Stimulated activated CD8-positive, alpha-beta memory T cell treated with anti-CD3 and anti-CD28 coated beads, Interleukin-4, amount 100 ng/mL, for 24 hours (primary cell): ENCODE measurements around the gene SDC3.

ENCODE experiments used
- DNase-seq: peaks from one replicate; pipeline ENCODE4 v3.0.0-alpha.2; 2020; ENCODE audit warnings: low read depth

Gene SDC3

DNA sequence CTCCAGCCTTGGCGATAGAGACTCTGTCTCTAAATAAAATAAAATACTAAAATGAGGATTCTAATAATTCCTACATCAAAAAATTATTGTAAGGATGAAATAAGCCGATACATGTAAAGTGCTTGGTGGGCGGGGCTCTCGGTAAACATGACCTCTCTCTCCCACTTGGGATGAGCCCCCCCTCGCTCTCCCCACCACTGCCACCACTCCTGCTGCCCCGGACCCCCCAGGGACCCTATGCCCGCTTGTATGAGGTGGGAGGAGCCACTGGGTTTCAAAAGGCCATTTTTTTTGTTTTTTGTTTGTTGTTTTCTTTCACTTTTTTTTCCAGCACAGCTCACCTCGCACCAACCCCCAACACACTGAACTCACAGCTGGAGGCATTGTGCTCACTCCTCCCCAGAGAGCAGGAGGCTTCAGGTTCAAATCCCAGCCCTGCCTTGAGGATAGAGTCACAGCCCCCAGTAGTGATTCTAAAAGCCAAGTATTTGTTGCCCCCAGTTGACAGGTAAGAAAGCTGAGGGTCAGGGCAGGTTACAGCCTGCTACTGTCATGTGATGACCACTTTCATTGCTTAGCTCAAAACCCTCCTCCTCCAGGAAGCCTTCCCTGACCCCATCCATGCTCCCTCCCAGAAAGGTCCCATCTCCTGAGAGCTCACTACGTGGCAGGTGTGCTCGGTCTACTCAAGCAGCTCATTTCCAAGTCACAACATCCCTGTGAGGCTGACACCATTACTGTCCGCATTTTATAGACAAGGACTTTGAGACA, 4.2 kb downstream of the SDC3 start:
- DNase-seq = no peak

- no peak for DNase-seq
Observed at GRCh38 chr1:30903343-30904034, 5.1 kb downstream of the SDC3 start.

GRCh38 chr1:30902593-30903290, 5.8 kb downstream of the SDC3 start:
- no peak for DNase-seq

DNA sequence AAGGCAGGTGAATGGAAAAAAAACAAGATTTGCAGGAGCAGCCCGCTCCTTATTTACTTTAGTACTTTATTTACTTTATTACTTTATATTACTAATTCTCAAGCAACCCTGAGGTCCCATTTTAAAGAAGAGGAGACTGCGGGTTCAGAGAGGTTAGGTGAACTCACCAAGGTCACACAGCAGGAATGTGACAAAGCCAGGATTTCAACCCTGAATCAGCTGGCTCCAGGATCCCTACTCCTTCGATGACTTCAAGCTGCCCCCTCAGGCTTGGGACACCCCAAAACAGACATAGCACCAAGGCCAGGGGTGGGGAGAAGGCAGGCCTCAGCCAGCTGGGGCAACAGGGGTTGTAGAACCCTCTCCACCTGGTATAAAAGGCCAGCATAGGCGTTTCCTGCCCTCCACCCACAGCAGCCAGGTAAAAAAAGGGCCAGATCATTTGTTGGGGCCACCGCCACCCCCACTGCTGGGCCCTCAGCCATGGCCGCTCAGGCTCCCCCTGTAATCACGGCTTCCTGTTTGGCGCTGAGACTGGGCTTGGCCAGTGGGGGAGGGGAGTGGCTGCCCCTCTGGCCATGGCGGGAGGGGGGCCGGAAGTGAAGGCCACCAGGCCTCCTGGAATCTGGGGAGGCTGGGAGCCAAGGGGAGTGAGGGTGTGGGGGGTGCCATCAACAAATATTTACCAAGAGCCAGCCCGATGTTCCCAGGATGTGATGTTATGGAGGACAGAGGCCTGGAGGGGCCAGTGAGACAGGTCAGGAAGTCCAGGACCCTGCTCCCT, 6.6 kb downstream of the SDC3 start:
- no peak for DNase-seq

DNA sequence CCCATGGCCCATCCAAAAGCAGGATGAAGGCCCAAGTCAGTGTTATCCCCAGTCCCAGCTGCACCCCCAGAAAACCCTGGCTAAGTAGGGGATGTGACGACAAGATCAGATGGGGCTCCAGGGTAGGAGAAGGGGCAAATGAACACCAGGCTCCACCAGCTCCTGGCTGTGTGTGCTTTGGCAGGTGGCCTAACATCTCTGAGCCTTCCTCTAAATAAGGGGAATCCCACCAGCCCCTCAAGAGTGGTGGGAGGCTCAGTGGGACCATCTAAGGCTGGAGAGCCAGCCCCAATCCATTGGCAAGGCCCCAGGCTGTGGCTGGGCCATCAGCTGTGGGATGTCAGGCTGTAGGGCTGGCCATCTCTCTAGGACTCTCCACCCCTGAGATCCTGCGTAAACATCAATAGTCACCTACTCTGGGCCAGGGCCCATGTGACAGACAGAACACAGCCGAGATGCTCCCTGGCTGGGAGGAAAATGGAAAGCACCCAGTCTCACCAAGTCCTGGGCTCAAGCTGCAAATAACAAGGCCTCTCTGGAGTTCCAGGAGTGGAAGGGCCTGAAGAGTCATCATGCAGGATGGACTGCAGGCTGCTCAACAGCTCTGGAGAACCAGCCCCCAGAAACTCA, 7.5 kb downstream of the SDC3 start:
- DNase-seq = no peak

DNA sequence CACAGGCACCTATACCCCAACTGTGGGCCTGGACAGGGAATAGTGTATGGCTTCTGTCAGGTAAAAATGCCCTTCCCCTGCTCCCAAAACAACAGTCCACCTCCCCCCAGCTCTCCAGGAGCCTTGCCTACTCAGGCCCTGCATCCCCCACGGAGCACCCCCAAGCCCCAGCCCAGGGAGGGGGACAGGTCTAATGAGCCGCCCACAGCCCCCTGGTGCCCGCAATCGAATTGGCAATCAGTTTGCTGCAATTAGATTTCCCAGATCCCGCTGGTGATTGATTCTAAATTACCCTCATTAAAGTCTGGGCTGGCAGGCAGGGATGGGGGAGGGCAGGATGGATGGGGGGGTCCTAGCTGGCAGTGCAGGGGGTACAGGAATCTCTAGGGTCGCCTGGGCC, 8.1 kb downstream of the SDC3 start:
- DNase-seq = no peak

DNA sequence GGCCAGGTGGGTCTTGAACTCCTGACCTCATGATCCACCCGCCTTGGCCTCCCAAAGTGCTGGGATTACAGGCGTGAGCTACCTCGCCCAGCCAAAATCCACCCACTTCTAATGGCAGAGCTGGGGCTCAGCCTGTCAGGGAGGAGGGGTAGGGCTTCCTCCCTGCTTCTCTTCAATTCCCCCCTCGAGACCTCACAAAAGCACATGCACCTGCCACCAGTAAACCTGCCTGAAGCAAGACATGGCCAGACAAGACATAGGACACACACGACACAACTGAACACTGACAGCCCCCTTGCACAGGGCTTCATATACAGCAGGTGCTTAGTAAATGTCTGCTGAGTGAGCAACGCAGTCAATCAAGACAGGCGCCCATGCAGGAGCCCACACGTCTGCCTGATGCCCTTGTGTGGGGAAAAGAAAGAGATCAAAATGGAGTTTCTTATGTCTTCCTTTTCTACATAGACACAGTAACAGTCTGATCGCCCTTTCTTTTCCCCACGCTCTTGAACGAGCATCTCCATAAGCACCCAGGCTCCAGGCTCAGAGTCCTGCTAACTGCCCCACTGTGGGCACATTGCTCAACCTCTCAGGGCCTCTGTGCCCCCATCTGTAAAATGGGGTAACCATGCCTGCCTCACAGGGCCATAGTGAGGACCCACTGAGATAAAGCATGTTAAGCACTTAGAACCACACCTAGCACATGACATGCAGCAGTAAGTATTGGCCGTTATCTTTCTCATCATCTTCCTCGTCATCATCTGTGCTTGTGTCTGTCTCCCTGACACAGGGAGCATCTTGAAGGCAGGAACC, 8.8 kb downstream of the SDC3 start:
- DNase-seq = no peak

- no peak for DNase-seq
Observed at GRCh38 chr1:30898031-30898815, 10.3 kb downstream of the SDC3 start.

DNA sequence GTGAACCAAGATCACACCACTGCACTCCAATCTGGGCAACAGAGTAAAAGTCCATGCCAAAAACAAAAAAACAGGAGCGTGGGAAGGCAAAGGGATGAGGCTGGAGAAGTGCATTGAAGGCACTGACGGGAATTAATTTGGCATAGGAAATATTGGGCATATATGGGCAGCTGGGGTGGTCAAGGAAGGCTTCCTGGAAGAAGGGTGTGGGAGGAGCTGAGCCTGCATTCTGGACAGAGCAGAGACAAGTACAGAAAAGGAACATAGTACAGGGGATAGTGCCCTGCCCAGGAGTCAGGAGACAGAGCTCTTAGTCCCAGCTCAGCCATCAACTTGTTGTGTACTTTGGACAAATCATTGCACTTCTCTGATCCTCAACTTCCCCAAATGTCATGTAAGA, 11.7 kb downstream of the SDC3 start:
- no peak for DNase-seq

- no peak for DNase-seq
Observed at GRCh38 chr1:30895944-30896660, 12.5 kb downstream of the SDC3 start.

GRCh38 chr1:30895382-30895943, 13.1 kb downstream of the SDC3 start:
- DNase-seq = no peak

GRCh38 chr1:30894508-30894973, 14.0 kb downstream of the SDC3 start:
- no peak for DNase-seq

DNA sequence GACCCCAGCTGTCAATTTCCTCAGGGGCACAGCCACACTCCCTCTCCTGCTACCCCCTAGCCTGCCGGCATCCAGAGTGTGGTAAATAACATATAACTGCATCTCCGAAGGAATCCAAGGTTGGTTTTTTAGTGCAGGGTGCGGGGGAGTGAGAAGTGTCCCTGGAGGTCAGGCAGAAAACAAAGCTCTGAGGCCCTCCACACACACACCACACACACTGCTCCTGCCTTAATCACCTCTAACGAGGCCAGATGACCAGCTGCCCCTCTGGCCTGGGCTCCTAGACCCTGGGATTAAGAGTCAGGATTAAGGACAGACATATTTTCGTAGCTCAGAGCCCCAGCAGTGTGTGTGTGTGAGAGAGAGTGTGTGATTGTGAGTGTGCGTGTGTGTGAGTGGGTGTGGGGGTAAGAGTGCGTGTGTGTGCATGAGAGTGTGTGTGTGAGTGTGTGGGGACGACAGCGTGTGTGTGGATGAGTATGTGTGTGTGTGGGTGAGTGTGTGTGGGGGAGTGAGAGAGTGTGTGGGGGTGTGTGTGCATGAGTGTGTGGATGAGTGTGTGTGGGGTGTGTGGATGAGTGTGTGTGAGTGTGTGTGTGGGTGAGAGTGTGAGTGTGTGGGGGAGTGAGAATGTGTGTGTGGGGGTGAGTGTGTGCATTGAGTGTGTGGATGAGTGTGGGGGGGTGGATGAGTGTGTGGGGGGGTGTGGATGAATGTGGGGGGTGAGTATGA, 14.6 kb downstream of the SDC3 start:
- no peak for DNase-seq

- no peak for DNase-seq
Observed at GRCh38 chr1:30892671-30893073, 15.9 kb downstream of the SDC3 start.

- no peak for DNase-seq
Observed at GRCh38 chr1:30891227-30891552, 17.4 kb downstream of the SDC3 start.

DNA sequence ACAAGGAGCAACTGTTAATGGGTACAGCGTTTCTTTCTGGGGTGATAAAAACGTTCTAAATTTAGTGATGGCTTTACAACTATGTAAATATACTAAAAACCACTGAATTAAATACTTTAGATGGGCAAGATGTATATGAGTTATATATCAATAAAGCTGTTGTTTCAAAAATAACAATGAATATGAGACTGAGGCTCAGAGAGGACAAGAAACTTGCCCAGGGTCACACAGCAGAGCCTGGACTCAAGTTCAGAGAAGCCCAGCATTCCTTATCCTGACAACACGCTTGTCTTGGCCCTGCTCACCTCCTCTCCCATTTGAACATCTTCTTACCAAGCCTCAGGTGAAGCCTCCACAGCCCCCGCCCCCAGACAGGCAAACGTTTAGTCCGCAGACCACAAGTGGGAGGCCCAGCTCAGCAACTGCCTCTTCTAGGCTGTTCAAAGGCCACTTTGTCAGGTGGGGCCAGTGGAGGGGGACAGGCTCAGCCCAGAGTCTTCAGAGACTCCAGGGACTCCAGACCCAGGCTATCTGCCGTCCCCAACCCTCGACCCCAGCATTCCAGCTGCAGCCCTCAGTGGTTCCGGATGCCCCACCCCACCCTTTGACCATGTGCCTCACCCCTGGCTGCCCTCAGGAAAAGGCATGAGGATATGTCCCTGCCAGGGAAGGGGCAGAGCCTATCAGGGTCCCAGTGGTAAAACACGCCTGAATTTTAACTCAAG, 17.9 kb downstream of the SDC3 start:
- DNase-seq = no peak

DNA sequence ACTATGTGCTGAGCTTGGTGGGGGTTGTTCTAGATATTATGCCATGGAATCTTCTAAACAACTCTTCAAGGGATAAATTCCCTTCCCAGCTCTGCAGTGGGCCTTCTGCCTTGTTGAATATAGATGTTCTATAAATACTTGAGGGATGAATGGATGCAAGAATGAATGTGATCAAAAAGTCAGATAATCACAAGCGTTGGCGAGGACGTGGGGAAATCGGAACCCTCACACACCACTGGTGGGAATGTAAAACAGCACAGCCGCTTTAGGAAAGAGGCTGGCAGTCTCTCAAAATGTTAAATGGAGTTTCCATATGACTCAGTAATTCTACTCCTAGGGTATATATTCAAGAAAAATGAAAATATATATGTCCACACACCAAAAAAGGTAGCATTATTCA, 19.0 kb downstream of the SDC3 start:
- DNase-seq = no peak

GRCh38 chr1:30888975-30889374, 19.6 kb downstream of the SDC3 start:
- no peak for DNase-seq
